NCI-H128 (cell line): ENCODE data around the gene PIGZ.

Experiments
- DNase-seq: peaks from one replicate; lab custom pipeline; 2025; ENCODE audit not compliant: unreplicated experiment; lab: John Stamatoyannopoulos, UW

Gene PIGZ, protein sequence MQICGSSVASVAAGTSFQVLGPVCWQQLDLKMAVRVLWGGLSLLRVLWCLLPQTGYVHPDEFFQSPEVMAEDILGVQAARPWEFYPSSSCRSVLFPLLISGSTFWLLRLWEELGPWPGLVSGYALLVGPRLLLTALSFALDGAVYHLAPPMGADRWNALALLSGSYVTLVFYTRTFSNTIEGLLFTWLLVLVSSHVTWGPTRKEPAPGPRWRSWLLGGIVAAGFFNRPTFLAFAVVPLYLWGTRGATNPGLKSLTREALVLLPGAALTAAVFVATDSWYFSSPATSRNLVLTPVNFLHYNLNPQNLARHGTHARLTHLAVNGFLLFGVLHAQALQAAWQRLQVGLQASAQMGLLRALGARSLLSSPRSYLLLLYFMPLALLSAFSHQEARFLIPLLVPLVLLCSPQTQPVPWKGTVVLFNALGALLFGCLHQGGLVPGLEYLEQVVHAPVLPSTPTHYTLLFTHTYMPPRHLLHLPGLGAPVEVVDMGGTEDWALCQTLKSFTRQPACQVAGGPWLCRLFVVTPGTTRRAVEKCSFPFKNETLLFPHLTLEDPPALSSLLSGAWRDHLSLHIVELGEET

DNA sequence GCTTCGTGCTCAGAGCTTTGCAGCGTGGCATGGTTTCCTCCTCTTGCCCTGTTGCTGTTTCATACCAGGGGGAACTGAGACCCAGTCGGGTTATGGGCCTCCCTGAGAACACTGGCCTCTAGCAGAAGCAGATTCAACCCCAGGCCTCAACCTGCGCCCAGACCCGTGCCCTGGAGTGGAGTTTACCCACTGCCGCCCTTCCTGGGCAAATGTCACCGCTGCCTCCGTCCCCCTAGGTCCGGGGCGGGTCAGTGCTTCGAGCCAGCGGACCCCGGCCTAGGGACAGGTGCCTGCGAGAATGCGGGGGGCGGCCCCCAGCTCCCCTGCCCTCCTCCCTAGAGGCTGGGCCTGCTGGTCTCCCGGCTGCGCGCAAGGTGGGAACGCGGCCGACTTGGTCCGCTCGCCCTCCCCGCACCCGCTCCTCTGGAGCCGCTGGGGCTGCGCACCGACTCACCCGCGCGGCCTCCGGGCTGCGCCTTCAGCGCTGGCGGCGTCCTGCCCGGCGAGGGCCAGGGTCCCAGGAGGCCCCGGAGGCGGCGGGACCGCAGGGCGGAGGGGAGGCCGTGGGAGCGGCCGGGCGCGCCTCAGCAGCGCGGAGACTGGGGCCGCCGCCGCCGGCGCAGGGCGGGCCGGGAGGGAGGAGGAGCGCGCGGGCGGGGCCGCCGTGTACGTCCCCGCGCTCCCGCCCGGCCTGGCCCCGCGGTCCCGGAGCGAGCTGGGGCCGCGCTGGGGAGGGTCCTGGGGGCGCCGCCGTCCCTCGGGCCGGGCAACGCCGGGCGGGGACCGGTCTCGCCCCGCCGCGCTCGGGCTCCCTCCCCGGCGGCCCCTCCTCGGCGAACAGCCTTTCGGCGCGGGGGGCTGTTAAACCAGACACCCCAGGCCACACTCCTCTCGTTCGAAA, at the start of gene PIGZ:
PIGZ (minus strand) TSS at position 601 of the 901 bp plus-strand sequence. CDS start 16,802 bp downstream, outside the sequence.
- no peak for DNase-seq

DNA sequence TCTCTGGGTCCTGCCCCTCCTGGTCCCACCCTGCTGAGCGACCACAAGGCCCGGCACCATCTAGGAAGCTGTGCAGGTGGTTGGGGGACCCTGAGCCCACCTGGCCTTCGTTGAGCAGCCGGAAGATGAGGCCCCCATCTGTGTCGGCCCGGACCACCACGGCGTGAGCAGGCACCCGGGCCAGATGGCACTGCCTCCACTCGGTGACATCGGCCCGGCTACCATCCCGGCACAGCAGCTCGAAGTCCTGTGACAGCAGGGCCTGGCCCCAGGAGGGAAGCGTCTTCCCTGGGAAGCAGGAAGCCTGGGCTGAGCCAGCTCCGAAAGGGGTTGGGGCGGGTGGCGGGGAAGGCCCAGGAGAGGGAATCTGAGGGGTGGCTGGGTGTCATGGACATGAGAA, 48.4 kb upstream of the PIGZ start:
- DNase-seq, result no peak

DNA sequence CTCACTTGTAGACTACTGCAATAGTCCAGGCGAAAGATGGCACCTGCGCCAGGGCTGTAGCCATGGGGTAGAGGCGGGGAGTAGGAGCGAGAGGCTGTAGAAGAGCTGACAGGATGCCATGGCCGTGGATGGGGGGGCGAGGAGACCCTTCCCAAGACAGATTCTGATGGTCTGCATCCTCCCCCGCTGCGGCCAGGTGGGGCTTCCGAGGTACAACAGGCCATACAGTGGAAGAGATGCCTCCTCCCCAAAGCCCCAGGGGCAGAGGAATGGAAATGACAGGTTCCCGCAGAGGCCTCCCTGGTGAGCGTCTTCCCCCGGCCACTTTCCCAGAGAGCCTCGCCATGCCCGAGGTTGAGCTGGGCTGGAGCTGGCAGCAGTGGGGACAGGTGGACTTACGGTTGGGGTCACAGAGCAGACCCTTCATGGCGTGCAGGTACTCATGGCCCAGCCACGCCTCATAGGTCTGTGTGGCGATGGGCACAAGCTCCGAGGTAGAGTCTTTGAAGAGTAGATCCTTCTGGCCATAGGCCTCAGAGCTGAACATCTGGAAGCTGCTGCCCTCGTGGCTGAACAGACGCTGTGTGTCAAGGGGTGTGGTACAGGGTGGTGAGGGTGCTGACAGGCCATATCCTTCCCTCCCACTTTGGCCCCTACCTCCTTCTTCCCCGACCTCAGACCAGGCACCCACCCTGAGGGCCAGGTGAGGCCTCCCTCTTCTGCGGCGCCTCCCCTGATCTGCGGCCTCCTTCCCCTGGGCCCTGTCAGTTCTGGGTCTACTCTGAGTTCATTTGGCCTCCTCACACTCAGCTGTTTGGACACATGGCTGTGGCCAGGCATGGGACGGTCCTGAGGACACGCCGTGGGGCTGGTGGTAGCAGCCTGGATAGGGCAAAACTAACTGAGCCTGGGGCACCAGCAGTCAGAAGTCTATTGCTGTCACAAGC, 47.4 kb upstream of the PIGZ start:
- no peak for DNase-seq

DNA sequence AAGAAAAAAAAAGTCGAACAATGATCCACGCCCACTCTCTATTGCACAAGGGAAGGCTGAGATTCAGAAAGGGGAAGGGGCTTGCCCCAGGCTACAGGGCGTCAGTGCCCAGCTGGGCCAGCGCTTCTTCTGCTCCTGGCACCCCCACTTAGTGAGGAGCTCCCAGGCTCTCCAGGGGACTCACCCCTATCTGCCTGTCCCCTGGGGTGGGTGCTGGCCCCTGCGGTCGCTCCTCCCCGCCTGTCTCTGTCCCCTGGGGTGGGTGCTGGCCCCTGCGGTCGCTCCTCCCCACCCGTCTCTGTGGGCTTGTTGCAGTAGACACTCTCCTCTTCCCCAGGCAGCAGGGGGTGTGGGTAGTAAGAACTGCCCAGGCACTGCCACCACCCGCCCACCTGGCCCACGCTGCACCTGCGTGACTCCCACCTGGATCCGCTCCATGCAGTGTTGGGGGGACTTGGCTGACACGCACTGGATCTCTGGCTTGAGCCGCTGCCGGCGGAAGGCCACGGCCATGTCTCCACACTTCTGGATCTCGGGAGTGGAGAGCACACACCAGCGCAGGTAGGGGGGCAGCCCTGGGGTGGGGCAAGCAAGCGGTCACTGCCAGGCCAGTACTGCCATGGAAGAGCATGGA, 46.4 kb upstream of the PIGZ start:
- no peak for DNase-seq

DNA sequence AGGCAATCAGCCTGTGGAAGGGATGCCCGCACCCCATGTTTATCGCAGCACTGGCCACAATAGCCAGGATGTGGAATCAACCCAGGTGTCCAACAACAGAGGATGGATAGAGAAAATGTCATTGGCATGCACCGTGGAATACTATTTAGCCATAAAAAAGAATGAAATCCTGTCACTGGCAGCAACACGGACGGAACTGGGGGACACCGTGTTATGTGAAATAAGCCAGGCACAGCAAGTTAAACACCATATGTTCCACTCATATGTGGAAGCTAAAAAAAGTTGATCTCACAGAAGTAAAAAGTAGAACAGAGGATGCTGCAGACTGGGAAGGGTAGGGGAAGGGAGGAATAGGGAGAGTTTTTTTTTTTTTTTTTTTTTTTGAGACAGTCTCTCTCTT, 45.4 kb upstream of the PIGZ start:
- no peak for DNase-seq

DNA sequence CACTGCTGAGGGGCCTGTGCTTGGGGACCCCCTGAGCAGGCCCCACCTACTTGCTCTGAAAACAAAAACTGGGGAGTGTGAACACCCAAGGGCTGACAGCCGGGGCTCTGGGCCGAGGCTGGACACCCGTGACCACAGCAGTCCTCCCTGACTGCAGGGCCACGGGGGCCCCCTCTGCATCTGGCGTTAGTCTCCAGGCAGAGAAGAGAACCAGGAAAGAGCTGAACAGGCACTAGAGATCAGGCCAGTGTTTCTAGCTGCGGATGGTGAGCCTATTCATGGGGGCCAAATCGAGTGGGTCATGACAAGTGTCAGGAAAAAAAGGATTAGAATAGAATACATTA, 43.9 kb upstream of the PIGZ start:
- no peak for DNase-seq

DNA sequence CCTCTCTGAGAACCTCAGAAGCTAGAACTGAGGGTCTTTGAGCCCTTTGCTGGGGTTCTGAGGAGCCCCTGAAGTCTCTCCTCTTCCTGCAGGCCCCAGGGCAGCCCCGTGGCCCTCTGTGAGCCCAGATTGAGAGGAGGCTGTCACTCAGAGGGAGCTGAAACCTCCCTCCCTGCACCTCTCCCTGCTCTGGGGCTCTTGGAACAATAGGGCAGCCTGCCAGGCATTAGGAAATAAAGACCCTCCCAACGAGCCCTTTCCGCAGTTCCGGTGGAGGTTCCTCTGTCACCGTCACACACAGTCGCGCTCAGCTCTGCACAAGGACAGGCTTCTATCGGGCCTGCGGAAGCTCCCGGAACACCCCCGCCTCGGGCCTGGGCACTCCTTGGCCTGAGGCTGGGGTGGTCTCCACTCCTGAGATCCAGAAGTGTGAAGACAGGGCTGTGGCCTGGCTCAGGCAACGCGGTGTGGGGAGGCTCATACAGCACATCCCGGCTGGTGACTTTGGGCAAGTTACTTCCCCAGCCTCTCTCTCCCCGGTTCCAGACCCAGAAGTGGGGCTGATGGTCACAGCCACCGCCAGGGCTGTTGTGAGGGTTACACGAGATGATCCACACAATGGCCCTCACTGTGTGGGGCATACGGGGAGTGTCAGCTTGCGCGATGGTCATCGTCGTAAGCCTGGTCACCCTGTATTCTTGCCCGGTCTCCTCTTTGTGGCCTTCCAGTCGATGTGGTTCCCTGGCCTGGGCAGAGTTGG, 43.3 kb upstream of the PIGZ start:
- DNase-seq, result no peak

DNA sequence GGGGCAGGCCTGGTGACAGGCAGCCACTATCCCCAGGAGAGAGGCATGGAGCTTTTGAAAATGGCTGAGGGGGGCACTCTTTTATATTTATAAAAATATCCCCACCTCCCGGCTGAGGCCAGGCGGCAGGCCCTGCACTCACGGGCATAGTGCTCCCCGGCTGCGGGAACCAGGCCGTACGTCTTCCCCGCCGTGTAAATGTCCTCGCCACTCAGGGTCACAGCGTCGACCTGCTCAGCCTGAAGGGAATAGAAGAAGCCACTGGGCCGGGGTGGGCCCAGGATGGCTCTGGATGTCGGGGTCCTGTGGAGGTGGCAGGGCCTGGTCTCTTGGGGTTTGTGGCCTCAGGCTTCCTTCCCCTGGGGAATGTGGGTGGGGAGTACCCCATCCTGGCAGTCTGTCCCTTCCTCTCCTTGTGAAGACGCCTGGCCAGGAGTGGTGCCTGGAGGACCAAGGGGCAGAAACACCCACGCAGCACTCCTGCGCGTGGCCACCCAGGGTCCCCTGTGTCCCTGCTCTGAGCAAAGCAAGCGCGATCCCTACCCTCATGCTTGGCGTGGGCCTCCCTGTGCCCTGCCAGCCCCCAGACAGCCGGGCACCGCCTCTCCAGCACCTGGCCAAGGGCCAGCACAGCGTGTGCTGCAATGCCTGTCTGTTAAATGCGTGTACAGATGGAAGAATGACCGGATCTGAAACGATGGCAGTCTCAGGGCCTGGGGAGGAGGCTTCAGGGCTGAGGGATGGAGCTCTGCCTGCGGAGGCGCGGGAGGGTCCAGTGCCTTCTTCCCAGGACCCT, 42.1 kb upstream of the PIGZ start:
- no peak for DNase-seq

DNA sequence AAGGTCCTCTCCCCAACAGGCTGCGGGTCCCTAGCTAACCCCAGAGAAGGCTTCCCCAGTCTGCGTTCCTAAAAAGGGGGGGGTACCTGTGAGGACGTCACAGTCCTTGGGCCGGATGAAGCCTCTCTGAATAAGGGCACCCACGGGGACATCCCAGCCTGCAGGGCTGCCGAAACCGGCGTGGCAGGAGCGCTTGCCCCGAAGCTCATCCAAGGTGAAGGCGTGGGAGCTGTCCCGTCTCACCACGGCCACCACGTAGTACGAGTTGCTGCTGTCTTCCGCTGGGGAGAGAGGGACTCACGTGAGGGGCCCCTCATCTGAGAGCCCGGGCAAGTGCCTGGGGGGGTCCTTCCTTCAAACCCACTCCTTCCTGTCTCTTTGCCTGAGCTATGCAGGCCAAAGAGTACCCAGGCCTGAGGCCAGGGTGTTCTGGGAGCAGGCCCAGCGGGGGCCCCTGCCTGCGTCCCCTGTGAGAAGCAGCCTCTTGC, 40.9 kb upstream of the PIGZ start:
- DNase-seq, result no peak

DNA sequence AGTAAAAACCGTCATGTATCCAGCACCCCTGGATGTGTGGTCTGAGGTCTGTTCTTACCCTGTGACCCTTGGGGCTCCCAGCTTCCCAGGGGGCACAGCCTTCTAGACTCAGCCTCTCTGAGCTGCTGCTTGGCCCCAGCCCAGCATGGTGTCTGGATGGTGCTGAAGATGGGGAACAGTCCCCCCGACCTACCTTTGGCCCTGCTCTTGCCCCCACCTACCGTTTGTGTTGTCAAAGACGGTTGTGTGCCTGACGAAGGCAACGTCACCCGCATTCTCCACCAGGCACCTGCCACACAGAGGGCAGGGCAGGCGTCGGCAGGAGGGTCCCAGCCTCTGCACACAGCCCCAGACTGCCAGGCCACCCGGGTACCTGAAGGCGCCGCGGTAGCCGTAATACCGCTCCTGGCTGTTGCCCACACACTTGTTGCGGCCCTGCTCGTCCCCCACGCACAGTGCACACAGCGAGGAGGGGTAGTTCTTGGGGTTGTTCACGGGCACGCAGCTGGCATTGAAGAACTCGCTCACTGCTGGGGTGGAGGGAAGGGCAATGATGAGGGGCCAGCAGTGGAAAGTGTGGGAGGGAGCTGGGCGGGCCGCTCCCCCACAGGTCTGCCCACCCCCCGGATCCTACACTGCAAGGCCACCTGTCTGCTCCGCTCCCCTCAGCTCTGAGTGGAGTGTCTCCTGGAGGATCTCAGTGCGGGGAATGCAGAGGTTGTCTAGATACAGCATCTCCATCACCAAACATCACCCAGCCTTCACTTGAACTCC, 40.0 kb upstream of the PIGZ start:
- no peak for DNase-seq

DNA sequence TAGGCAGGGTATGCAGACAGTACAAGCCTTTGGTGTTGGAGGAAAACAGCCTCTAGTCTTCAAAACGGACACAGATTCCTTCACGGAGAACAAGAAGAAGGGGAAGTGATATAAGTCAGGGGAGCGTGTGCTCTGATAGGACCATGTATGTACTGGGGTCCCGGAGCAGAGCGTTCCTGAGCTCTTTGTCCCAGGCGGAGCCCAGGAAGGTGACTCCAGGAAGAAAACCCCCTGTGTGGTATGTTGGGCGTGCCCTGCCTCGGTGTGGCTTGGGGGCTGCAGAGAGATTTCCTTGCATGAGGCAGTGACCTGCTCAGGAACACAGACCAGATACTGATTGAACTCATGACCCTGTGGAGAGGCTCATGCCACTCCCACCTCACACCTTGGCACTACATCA, 39.3 kb upstream of the PIGZ start:
- DNase-seq, result no peak

DNA sequence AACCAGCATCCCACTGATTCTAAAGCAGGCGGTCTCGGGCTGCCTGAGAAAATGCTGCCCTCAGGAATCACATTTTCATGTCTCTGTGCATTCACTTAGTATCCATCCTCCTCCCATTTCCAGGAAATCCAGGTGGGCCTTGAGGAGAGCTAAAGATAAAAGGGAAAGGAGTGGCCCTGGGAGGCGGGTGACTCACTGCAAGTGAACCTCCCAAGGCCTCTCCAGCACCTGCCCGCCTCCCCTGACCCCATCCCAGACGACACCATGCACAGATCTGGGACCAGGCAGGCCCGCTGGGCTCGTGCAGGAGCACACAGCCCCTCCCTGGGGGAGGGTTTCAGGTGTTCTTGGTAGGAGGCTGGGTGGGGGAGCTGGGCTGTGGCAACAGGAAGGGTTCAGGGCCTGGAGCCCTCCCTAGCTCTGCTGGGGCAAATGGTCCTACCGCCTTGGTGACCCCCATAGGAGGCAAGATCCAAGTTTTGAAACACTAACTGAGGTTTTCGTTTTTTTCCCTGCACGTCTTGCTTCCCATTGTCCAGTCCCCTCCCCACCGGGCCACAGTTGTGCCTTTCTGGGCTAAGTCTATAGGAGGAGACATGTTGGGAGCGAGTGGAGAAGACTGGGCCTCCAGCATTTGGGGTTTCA, 38.8 kb upstream of the PIGZ start:
- DNase-seq, result no peak

DNA sequence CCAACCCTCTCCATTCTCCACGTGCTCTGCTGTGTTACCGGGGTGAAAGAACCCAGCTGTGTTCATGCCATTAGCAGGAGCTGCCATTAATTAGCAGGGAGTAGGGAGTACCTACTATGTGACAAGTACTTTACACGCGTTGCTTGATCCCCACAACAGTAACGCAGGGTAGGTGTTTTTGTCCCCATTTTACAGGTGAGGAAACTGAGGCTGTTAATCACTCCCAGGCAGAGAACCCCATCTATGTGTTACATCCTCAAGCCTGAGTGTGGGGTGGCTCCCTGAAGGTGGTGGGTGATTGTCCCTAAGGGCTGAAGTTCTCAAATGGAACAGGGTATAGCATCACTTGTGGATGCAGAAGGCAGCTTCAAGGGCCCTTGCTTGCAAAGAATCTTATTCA, 38.2 kb upstream of the PIGZ start:
- no peak for DNase-seq

DNA sequence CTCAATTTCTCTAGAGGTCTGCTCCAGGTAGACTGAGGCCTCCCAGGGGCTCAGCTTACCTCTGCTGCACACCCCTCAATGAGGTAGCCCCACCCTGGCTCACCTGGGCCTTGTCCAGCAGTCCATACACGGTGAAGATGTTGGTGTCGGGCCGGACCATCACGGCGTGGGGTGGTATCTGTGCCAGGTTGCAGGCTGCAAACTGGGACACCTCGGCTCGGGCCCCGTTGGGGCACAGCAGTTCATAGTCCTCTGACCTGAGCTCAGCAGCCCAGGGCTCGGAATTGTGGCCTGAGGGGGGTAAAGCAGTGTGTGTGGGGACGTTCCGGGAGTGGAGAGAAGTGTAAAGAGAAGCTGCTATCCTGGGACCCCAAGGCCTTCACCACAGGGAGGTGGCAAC, 37.8 kb upstream of the PIGZ start:
- no peak for DNase-seq

DNA sequence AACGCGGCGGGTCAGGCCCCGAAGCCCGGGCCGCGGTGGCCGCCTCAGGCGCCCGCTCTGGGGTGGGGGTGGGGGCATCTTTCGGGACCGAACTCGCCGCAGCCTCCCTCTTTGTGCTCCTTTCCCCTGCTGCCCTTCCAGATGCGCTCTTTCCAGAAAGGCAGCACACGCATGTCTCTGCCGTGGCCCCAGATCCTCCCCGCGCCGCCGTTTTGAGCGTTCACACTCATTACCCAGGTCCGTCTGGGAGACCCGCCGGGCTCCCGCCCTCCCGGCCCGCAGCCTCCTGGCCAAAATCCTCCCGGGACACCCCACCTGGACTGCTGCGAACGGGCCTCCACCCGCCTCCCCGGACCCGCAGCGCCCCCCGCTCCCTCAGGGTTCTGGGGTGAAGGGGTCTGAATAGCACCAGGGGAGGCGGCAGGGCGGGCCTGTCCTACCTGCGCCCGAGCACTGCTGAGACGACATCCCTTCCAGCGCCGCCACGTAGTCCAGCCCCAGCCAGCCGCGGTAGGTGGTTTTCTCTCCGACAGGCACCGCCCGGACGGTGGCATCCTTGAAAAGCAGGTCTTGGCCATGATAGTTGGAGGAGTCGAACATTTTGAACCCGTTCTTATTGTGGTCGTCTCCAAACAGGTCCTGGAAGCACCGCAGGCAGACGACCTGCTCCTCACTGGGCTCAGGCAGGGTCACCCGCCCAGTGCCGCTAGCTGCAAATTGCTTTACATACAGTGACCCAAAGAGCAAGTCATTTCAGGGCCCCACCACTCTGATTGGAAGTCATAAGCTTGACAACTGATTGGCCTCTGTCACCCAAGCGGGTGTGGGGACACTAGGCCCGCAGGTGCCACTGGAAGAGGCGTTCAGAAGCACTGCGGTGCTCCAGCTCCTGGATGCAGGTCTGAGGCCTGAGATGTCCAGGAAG, 35.1 kb upstream of the PIGZ start:
- DNase-seq, result no peak

DNA sequence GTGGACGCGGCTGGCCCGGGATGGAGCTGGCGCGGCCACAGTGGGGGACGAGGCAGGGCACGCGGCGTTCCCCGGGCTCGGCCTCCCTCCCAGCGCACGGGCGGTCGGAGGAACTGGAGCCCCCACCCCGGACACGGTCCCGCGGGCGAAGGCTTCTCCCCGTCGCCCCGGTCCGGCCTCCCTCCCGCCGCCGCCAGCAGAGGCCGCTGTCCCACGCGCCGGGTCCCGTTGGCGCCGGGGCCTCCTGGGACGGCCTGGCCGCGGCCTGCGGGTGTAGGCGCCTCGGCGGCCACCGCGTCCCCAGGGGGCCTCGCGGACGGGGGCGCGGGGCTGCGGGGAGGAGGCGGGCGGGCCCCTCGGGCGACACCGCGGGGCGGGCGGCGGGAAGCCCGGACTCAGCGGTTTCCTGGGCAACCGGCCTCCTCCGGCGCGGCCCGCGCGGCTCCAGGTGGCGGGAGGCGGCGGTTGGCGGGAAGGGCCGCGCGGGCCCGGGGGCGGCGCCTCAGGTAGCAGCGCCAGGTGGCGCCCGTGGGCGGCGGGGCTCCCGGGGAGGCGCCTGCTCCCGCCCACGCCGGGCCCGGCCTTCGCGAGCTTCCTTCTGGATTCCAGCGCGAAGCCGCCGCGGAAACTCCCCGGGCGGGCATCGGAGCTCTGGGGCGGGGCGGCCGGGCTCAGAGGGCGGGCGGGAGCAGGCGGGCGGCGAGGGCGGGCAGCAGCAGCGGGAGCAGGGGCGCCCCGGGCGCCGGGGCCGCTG, 34.2 kb upstream of the PIGZ start:
- peak; percentile 70 for DNase-seq
